H1 (cell line): ENCODE measurements around the gene C2CD4C. TPM values are rescaled to one million over a fixed set of nuclear protein-coding genes. Genes with fewer than 3 reads are reported as not detected.

Experiments
- CTCF ChIA-PET: fragments of 300-600 bp; sonication (Branson Sonifier 250); formaldehyde crosslinking; loops from one replicate; lab custom pipeline; 2021; ENCODE audit not compliant: partially characterized antibody; lab: Charles Lee
- POLR2A ChIA-PET: fragments of 300-600 bp; sonication (Branson Sonifier 250); formaldehyde crosslinking; loops from one replicate; lab custom pipeline; 2021; ENCODE audit warnings: inconsistent platforms; ENCODE audit not compliant: partially characterized antibody; lab: Charles Lee
- DNase-seq, 2 experiments: peaks; one replicate each; pipeline versions ENCODE4 v3.0.0 to v3.0.0-alpha.2; 2010 to 2022; ENCODE audit warnings: low spot score in 2 of 2, low read depth in 1 of 2, mixed read lengths in 1 of 2
- FAIRE-seq: peaks from 2 replicates; lab custom pipeline; 2011; peaks lifted over from hg19 to GRCh38; lab: Jason Lieb, UNC
- H2AFZ ChIP-seq: 2 replicates; pipeline ENCODE4 v1.8.1; 2012; ENCODE audit warnings: low read length, inconsistent platforms
- H2AK5ac ChIP-seq: 2 replicates; pipeline ENCODE4 v1.6.1; 2013; ENCODE audit warnings: low read depth, low read length
- H2BK120ac ChIP-seq: replicated peaks from 2 replicates; pipeline ENCODE3; 2013; ENCODE audit warnings: low read depth, low read length, inconsistent platforms
- H2BK12ac ChIP-seq: 2 replicates; pipeline ENCODE4 v1.6.1; 2013; ENCODE audit warnings: low read depth, low read length
- H2BK15ac ChIP-seq: 2 replicates; pipeline ENCODE4 v1.6.1; 2013; ENCODE audit warnings: low read length
- H2BK20ac ChIP-seq: 2 replicates; pipeline ENCODE4 v1.6.1; 2013; ENCODE audit warnings: low read length
- H2BK5ac ChIP-seq: 2 replicates; pipeline ENCODE4 v1.6.1; 2013; ENCODE audit warnings: low read depth, low read length
- H3K14ac ChIP-seq: 2 replicates; pipeline ENCODE4 v1.6.1; 2013; ENCODE audit warnings: inconsistent platforms; ENCODE audit not compliant: insufficient read length
- H3K18ac ChIP-seq: 2 replicates; pipeline ENCODE4 v1.6.1; 2013; ENCODE audit warnings: low read length; ENCODE audit errors: extremely low read depth
- H3K23ac ChIP-seq: 2 replicates; pipeline ENCODE4 v1.6.1; 2013; ENCODE audit warnings: inconsistent platforms; ENCODE audit not compliant: insufficient read length
- H3K23me2 ChIP-seq: 2 replicates; pipeline ENCODE4 v1.6.1; 2013; ENCODE audit warnings: low read depth, low read length
- H3K27ac ChIP-seq: 2 replicates; pipeline ENCODE4 v1.6.1; 2011; ENCODE audit warnings: low read depth, low read length, inconsistent platforms
- H3K27me3 ChIP-seq, 4 experiments: replicated peaks in 1 of 4; 1 replicate in 1 of 4; 2 replicates in 3 of 4; pipeline versions ENCODE4 v1.6.1 to v1.8.1; 2011 to 2013; ENCODE audit warnings: low read length in 3 of 4, mild to moderate bottlenecking in 3 of 4, inconsistent platforms in 2 of 4, mixed read lengths in 2 of 4, moderate library complexity in 1 of 4; ENCODE audit not compliant: control insufficient read depth in 3 of 4, insufficient read depth in 3 of 4; ENCODE audit errors: extremely low read depth in 1 of 4
- H3K36me3 ChIP-seq, 4 experiments: 2 replicates each; pipeline versions ENCODE4 v1.6.1 to v1.8.1; 2011 to 2013; ENCODE audit warnings: mild to moderate bottlenecking in 4 of 4, low read length in 3 of 4, moderate library complexity in 2 of 4, control low read depth in 1 of 4, inconsistent platforms in 1 of 4; ENCODE audit not compliant: insufficient read depth in 4 of 4, control insufficient read depth in 2 of 4
- H3K4ac ChIP-seq: replicated peaks from 2 replicates; pipeline ENCODE3; 2013; ENCODE audit warnings: low read length, low read depth, mixed read lengths, inconsistent platforms; ENCODE audit not compliant: insufficient read length
- H3K4me1 ChIP-seq, 4 experiments: replicated peaks in 1 of 4; 1 replicate in 1 of 4; 2 replicates in 3 of 4; pipeline versions ENCODE4 v1.6.1 to v1.8.1; 2011 to 2013; ENCODE audit warnings: low read length in 3 of 4, inconsistent platforms in 2 of 4, mixed read lengths in 1 of 4; ENCODE audit not compliant: insufficient read depth in 4 of 4, control insufficient read depth in 3 of 4
- H3K4me2 ChIP-seq, 2 experiments: 2 replicates each; pipeline versions ENCODE4 v1.6.1 to v1.8.1; 2011 to 2013; ENCODE audit warnings: low read depth in 2 of 2, low read length in 2 of 2, control low read depth in 1 of 2, inconsistent platforms in 1 of 2, mild to moderate bottlenecking in 1 of 2; ENCODE audit not compliant: insufficient read depth in 1 of 2
- H3K4me3 ChIP-seq, 4 experiments: fragments of 200-600, 300-600 bp in 1 of 4; sonication (generic), shearing (Covaris generic), sonication (Bioruptor Twin) in 1 of 4; 2 replicates each; pipeline versions ENCODE4 v1.5.1 to v1.8.1; 2011 to 2016; ENCODE audit warnings: low read length in 4 of 4, low read depth in 3 of 4, control low read depth in 2 of 4, inconsistent platforms in 2 of 4, mild to moderate bottlenecking in 2 of 4, mixed read lengths in 1 of 4, moderate library complexity in 1 of 4; ENCODE audit not compliant: insufficient read depth in 2 of 4; ENCODE audit errors: extremely low read depth in 1 of 4
- H3K56ac ChIP-seq: replicated peaks from 2 replicates; pipeline ENCODE3; 2013; ENCODE audit warnings: low read depth, mild to moderate bottlenecking, mixed read lengths, low read length, inconsistent platforms; ENCODE audit not compliant: insufficient read length
- H3K79me1 ChIP-seq: 2 replicates; pipeline ENCODE4 v1.6.1; 2013; ENCODE audit warnings: low read depth, low read length, control low read depth
- H3K79me2 ChIP-seq, 2 experiments: 2 replicates each; pipeline versions ENCODE4 v1.6.1 to v1.8.1; 2012 to 2013; ENCODE audit warnings: low read length in 2 of 2, mild to moderate bottlenecking in 2 of 2, inconsistent platforms in 1 of 2; ENCODE audit not compliant: insufficient read depth in 2 of 2, control insufficient read depth in 1 of 2
- H3K9ac ChIP-seq, 4 experiments: replicated peaks in 1 of 4; 1 replicate in 1 of 4; 2 replicates in 3 of 4; pipeline versions ENCODE4 v1.6.1 to v1.8.1; 2011 to 2013; ENCODE audit warnings: low read depth in 3 of 4, low read length in 3 of 4, control low read depth in 2 of 4, mild to moderate bottlenecking in 2 of 4, moderate library complexity in 2 of 4, inconsistent platforms in 1 of 4; ENCODE audit errors: extremely low read depth in 1 of 4
- H3K9me3 ChIP-seq, 2 experiments: 2 replicates each; pipeline versions ENCODE4 v1.6.1 to v1.8.1; 2012 to 2013; ENCODE audit warnings: mild to moderate bottlenecking in 2 of 2, moderate library complexity in 2 of 2, control low read depth in 1 of 2, inconsistent platforms in 1 of 2, low read depth in 1 of 2, low read length in 1 of 2, mixed read lengths in 1 of 2; ENCODE audit not compliant: insufficient read depth in 2 of 2
- H4K20me1 ChIP-seq, 2 experiments: replicated peaks in 1 of 2; 2 replicates each; pipeline versions ENCODE3 to v1.8.1; 2011 to 2013; ENCODE audit warnings: inconsistent platforms in 2 of 2, low read length in 2 of 2, mild to moderate bottlenecking in 1 of 2; ENCODE audit not compliant: insufficient read depth in 2 of 2, control insufficient read depth in 1 of 2
- H4K5ac ChIP-seq: 2 replicates; pipeline ENCODE4 v1.6.1; 2013; ENCODE audit warnings: low read length, low read depth, mixed read lengths, inconsistent platforms; ENCODE audit not compliant: insufficient read length
- H4K8ac ChIP-seq: 2 replicates; pipeline ENCODE4 v1.8.0; 2013; ENCODE audit warnings: mild to moderate bottlenecking, moderate library complexity, low read length, inconsistent platforms; ENCODE audit not compliant: insufficient read depth; ENCODE audit errors: extremely low read depth
- H4K91ac ChIP-seq: replicated peaks from 2 replicates; pipeline ENCODE3; 2013; ENCODE audit warnings: low read length, mixed read lengths, inconsistent platforms; ENCODE audit not compliant: insufficient read length
- CHD2 ChIP-seq: IDR thresholded peaks from 2 replicates; pipeline ENCODE4 v1.6.1; 2012; ENCODE audit warnings: low read length, improper control_type of control experiment
- POLR2AphosphoS5 ChIP-seq: IDR thresholded peaks from 2 replicates; pipeline ENCODE4 v1.6.1; 2011; ENCODE audit warnings: low read depth, low read length
- RXRA ChIP-seq: IDR thresholded peaks from 2 replicates; pipeline ENCODE4 v1.6.1; 2011; ENCODE audit warnings: low read depth, mild to moderate bottlenecking, low read length, moderate library complexity; ENCODE audit not compliant: insufficient read depth
- WGBS, 2 experiments: shearing (Covaris generic) in 1 of 2; methylation state at CpG; one replicate each; pipeline versions ENCODE4 v1.1.6 to v1.1.7; 2013 to 2015; ENCODE audit warnings: low lambda C conversion rate in 2 of 2, mixed read lengths in 2 of 2, inconsistent platforms in 1 of 2, low coverage in 1 of 2, missing lambda C conversion rate in 1 of 2; ENCODE audit not compliant: insufficient replicate concordance in 2 of 2, insufficient coverage in 1 of 2, insufficient read length in 1 of 2; ENCODE audit errors: extremely low coverage in 1 of 2, missing lambda C conversion rate in 1 of 2; 5-methylcytosine and 5-hydroxymethylcytosine counted together
- polyA plus RNA-seq, 7 experiments: library from polyadenylated mRNA; depleted of rRNA in 3 of 7; stranded (reverse) in 5 of 7; unstranded in 2 of 7; fragments of >200 nt in 5 of 7; fragments of 200-250 nt in 2 of 7; gene quantifications; 1 replicate in 5 of 7; 2 replicates in 1 of 7; 4 replicates in 1 of 7; pipeline versions ENCODE4 v1.2.1 to v1.2.3, GENCODE V29; 2011 to 2013; ENCODE audit warnings: missing spikeins in 2 of 7, mixed read lengths in 2 of 7
- total RNA-seq: library from RNA; stranded (reverse); fragmentation: NEBNext Ultra II Directional; extraction: Animal tissue kit (Norgen Biotek cat#: 25700); gene quantifications from 2 replicates; pipeline ENCODE4 v1.2.1, GENCODE V29; 2021
- TF ChIP-seq, protein P1 (sequence below): IDR thresholded peaks from 2 replicates; pipeline ENCODE4 v1.6.1; 2012; ENCODE audit warnings: inconsistent platforms

The C2CD4C gene
- total and polyA plus RNA-seq, 2 of the 8 experiments (the other 6 are each of a cell fraction or from before 2014, with no cell fraction given) = 3.8 to 6.3 TPM

DNA sequence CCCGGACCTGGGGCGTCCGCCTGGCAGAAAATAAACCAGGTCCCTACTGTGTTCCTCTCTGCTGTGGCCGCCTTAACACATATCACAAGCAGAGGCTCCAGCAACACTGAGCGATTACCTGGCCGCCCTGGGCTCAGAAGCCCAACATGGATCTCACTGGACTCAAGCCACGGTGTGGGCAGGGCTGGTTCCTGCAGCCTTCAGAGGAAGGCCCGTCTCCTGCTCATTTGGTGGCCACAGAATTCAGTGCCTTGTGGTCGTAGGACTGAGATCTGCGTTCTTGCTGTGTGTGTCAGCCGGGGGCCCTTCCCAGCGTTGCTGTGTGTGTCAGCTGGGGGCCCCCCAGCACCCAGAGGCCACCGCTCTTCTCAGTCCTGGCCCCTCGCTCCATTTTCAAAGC lies 30.2 kb downstream of the C2CD4C start:
- Histone ChIP-seq H3K4me3 (no peak overlapping the region), H3K79me1 (no peaks in the 10 kb centered on the region), H3K23me2 (no peaks in the 10 kb centered on the region), H3K9me3 (no peaks in the 10 kb centered on the region; a peak in 1 of 4 replicates), H3K9ac (no peak overlapping the region), H2AK5ac (no peak overlapping the region), H2AFZ (no peak overlapping the region), H3K4me2 (no peak overlapping the region), H4K5ac (no peak overlapping the region), H2BK20ac (no peak overlapping the region), H4K91ac (no peak overlapping the region), H2BK120ac (no peak overlapping the region), H3K27ac (no peak overlapping the region), H3K18ac (0 out of 2 replicates have a peak overlapping the region, but pooled peaks have one; percentile 6), H2BK15ac (no peak overlapping the region), H3K27me3 (peaks cover 0 to 3% (median 0%) of the 10 kb centered on the region in 4 experiments; a peak in 2 of 7 replicates), H3K4ac (no peak overlapping the region), H2BK12ac (no peak overlapping the region), H4K20me1 (no peaks in the 10 kb centered on the region), H4K8ac (no peak overlapping the region), H3K36me3 (no peaks in the 10 kb centered on the region), H3K4me1 (no peaks in the 10 kb centered on the region), H3K14ac (no peak overlapping the region), H2BK5ac (no peak overlapping the region), H3K79me2 (no peaks in the 10 kb centered on the region), H3K56ac (no peak overlapping the region), H3K23ac (no peak overlapping the region)
- TF ChIP-seq CHD2 (no peak), POLR2AphosphoS5 (no peak), RXRA (no peak)
- TF ChIP-seq, protein P1, sequence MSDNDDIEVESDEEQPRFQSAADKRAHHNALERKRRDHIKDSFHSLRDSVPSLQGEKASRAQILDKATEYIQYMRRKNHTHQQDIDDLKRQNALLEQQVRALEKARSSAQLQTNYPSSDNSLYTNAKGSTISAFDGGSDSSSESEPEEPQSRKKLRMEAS = no peak
- FAIRE-seq (no peak), DNase-seq (no peak)
- WGBS, 2 experiments = 91% methylated on average over 14 of the region's 14 CpGs; no CpG with 5 or more reads in 1 of the 2 experiments
- ChIA-PET POLR2A (no interaction called here), CTCF (no interaction called here)
